Measurements from ENCODE around the gene REEP1. TPM values are rescaled to one million over a fixed set of nuclear protein-coding genes. Genes with fewer than 3 reads are reported as not detected.

Gene REEP1
- total RNA-seq, 4 donors from 2014 or later = 1.7 to 12.0 (median 3.6) TPM

- TF ChIP-seq CTCF (IDR thresholded peaks at IDR 0.05) = no peak
- no peak for TF ChIP-seq POLR2A (IDR thresholded peaks at IDR 0.05)
- no peaks in the 10 kb centered on the region for H3K9me3 ChIP-seq
- peak in 2 of 3 donors; percentile 64 for DNase-seq
- H3K36me3 ChIP-seq = no peaks in the 10 kb centered on the region
- H3K4me1 ChIP-seq = peaks cover 0 to 9% (median 0%) of the 10 kb centered on the region in 4 donors
- no peak overlapping the region for H3K4me3 ChIP-seq
- H3K27ac ChIP-seq = peak overlapping the region in 1 of 4 donors; percentile 42
- no peaks in the 10 kb centered on the region for H3K27me3 ChIP-seq
These were observed 95.8 kb downstream of the REEP1 start for GRCh38 chr2:86241611-86242010.

- no peaks in the 10 kb centered on the region for H3K9me3 ChIP-seq
- TF ChIP-seq POLR2A (IDR thresholded peaks at IDR 0.05) = no peak
- TF ChIP-seq CTCF (IDR thresholded peaks at IDR 0.05) = no peak
- no peak for DNase-seq
These were observed 97.2 kb downstream of the REEP1 start for GRCh38 chr2:86240251-86240650.

GRCh38 chr2:86239745-86240144 is 97.7 kb downstream of the REEP1 start:
- DNase-seq = no peak
- no peak overlapping the region for H3K27ac ChIP-seq
- H3K27me3 ChIP-seq = no peaks in the 10 kb centered on the region
- H3K4me1 ChIP-seq = peaks cover 0 to 9% (median 0%) of the 10 kb centered on the region in 4 donors
- no peak for TF ChIP-seq CTCF (IDR thresholded peaks at IDR 0.05)
- TF ChIP-seq POLR2A (IDR thresholded peaks at IDR 0.05) = no peak
- H3K36me3 ChIP-seq = no peaks in the 10 kb centered on the region
- no peak overlapping the region for H3K4me3 ChIP-seq
- no peaks in the 10 kb centered on the region for H3K9me3 ChIP-seq

More at GRCh38 chr2:86240251-86240650, 97.2 kb downstream of the REEP1 start:
- H3K27ac ChIP-seq = no peak overlapping the region
- peaks cover 0 to 9% (median 0%) of the 10 kb centered on the region in 4 donors for H3K4me1 ChIP-seq
- no peak overlapping the region for H3K4me3 ChIP-seq
- H3K27me3 ChIP-seq = no peaks in the 10 kb centered on the region
- no peaks in the 10 kb centered on the region for H3K36me3 ChIP-seq

- Histone ChIP-seq H3K27me3 (no peaks in the 10 kb centered on the region), H3K4me3 (no peak overlapping the region), H3K4me1 (peaks cover 0 to 9% (median 0%) of the 10 kb centered on the region in 4 donors), H3K27ac (no peak overlapping the region), H3K9me3 (no peaks in the 10 kb centered on the region), H3K36me3 (no peaks in the 10 kb centered on the region)
- TF ChIP-seq POLR2A (IDR thresholded peaks at IDR 0.05) = no peak
- no peak for TF ChIP-seq CTCF (IDR thresholded peaks at IDR 0.05)
- DNase-seq = no peak
These were observed 98.1 kb downstream of the REEP1 start for GRCh38 chr2:86239326-86239725.

GRCh38 chr2:86238354-86238753 is 99.1 kb downstream of the REEP1 start:
- Histone ChIP-seq H3K9me3 (no peaks in the 10 kb centered on the region), H3K4me1 (peaks cover 0 to 2% (median 0%) of the 10 kb centered on the region in 4 donors), H3K27ac (no peak overlapping the region), H3K4me3 (no peak overlapping the region), H3K27me3 (no peaks in the 10 kb centered on the region), H3K36me3 (no peaks in the 10 kb centered on the region)
- no peak for TF ChIP-seq CTCF (IDR thresholded peaks at IDR 0.05)
- no peak for TF ChIP-seq POLR2A (IDR thresholded peaks at IDR 0.05)
- peak in 2 of 3 donors; percentile 70 to 74 for DNase-seq

- TF ChIP-seq CTCF (IDR thresholded peaks at IDR 0.05) (no peak), POLR2A (IDR thresholded peaks at IDR 0.05) (no peak)
These were observed 100.3 kb downstream of the REEP1 start for GRCh38 chr2:86237172-86237571.

More at GRCh38 chr2:86237172-86237571, 100.3 kb downstream of the REEP1 start:
- Histone ChIP-seq H3K4me3 (no peak overlapping the region), H3K4me1 (no peaks in the 10 kb centered on the region), H3K9me3 (no peaks in the 10 kb centered on the region), H3K36me3 (no peaks in the 10 kb centered on the region), H3K27ac (no peak overlapping the region), H3K27me3 (no peaks in the 10 kb centered on the region)
- no peak for DNase-seq

All from Peyer's patch (tissue), 4 donors.